ENCODE measurements around the gene ARSH. TPM values are rescaled to one million over a fixed set of nuclear protein-coding genes. Genes with fewer than 3 reads are reported as not detected.

The ARSH gene
- total RNA-seq, 2 donors from 2014 or later = not detected

DNA sequence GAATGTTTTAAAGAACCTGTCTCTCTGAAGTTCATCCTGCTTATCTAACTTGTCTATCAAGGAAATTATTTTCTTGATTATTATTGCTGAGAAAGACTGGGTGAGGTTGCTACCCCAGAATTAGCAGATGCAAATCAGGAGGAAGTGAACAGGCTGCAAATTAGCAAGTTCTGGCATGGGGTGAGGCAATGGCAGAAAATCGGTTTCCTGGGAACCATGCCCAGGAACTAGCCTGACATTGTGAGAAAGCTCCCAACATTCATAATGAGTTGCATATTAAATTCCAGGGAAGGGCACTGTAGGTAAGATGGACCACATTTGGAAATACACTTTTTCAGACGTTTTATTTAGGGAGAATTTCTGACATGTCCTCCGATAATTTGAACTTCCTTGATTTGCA lies 46.5 kb downstream of the ARSH start:
- 81 to 100% methylated on average over 1 to 3 of the region's 3 CpGs for WGBS, 2 experiments (ENCODE audit: insufficient coverage in 1 of 2, insufficient read length in 1 of 2)

DNA sequence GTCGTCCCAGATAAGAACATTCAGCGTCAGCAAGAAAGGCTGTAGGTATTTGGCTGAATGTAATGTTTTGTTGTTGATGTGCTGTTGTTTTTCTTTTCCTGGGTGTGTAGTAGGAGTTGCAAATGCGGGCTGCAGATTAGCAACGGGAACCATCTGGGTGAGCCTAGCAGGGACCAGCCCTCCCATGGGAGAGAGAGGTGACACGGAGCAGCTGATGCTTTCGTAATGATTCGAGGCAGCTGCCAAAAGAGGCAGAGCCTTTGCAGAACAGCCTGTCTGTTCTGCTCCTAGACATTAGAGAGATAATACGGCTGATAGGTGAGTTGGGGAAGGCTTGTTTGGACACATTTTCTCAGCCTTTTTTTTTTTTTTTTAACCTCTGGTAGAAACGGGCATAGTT lies 60.2 kb downstream of the ARSH start:
- Histone ChIP-seq H3K9ac (ENCODE audit: extremely low read depth, low read length, poor library complexity, severe bottlenecking) (no peak overlapping the region), H3K4me3 (ENCODE audit: low read length) (no peak overlapping the region), H3K27me3 (ENCODE audit: control insufficient read depth, insufficient read depth, low read length, poor library complexity, severe bottlenecking) (no peaks in the 10 kb centered on the region), H3K9me3 (ENCODE audit: control insufficient read depth, low read length) (no peaks in the 10 kb centered on the region), H3K36me3 (ENCODE audit: control insufficient read depth, insufficient read depth, low read length) (no peaks in the 10 kb centered on the region), H3K27ac (ENCODE audit: low read depth, low read length) (no peak overlapping the region), H3K4me1 (ENCODE audit: control insufficient read depth, insufficient read depth, low read length) (no peaks in the 10 kb centered on the region)
- Mint-ChIP-seq H3K27ac (peak overlapping the region; percentile 6), H3K4me3 (no peak overlapping the region), H3K4me1 (peaks cover 9% of the 10 kb centered on the region), H3K36me3 (ENCODE audit: low read depth) (peaks cover 2% of the 10 kb centered on the region), H3K9me3 (peaks cover 4% of the 10 kb centered on the region), H3K27me3 (ENCODE audit: insufficient read depth) (no peaks in the 10 kb centered on the region)
- WGBS, 2 experiments (ENCODE audit: insufficient coverage in 1 of 2, insufficient read length in 1 of 2) = 81 to 85% methylated on average over 4 to 9 of the region's 9 CpGs
- DNase-seq = no peak
- TF ChIP-seq, protein P1, sequence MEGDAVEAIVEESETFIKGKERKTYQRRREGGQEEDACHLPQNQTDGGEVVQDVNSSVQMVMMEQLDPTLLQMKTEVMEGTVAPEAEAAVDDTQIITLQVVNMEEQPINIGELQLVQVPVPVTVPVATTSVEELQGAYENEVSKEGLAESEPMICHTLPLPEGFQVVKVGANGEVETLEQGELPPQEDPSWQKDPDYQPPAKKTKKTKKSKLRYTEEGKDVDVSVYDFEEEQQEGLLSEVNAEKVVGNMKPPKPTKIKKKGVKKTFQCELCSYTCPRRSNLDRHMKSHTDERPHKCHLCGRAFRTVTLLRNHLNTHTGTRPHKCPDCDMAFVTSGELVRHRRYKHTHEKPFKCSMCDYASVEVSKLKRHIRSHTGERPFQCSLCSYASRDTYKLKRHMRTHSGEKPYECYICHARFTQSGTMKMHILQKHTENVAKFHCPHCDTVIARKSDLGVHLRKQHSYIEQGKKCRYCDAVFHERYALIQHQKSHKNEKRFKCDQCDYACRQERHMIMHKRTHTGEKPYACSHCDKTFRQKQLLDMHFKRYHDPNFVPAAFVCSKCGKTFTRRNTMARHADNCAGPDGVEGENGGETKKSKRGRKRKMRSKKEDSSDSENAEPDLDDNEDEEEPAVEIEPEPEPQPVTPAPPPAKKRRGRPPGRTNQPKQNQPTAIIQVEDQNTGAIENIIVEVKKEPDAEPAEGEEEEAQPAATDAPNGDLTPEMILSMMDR (conservative IDR thresholded peaks at IDR 0.05) = no peak

More for the DNA sequence above, 46.5 kb downstream of the ARSH start:
- DNase-seq = no peak
- H3K27ac Mint-ChIP-seq = no peak overlapping the region
- Histone ChIP-seq H3K9me3 (ENCODE audit: control insufficient read depth, low read length) (no peaks in the 10 kb centered on the region), H3K36me3 (ENCODE audit: control insufficient read depth, insufficient read depth, low read length) (no peaks in the 10 kb centered on the region), H3K27ac (ENCODE audit: low read depth, low read length) (no peak overlapping the region), H3K4me1 (ENCODE audit: control insufficient read depth, insufficient read depth, low read length) (no peaks in the 10 kb centered on the region), H3K4me3 (ENCODE audit: low read length) (no peak overlapping the region), H3K9ac (ENCODE audit: extremely low read depth, low read length, poor library complexity, severe bottlenecking) (no peak overlapping the region), H3K27me3 (ENCODE audit: control insufficient read depth, insufficient read depth, low read length, poor library complexity, severe bottlenecking) (no peaks in the 10 kb centered on the region)
- peaks cover 5% of the 10 kb centered on the region for H3K36me3 Mint-ChIP-seq (ENCODE audit: low read depth)
- no peak overlapping the region for H3K4me3 Mint-ChIP-seq
- H3K27me3 Mint-ChIP-seq (ENCODE audit: insufficient read depth) = no peaks in the 10 kb centered on the region
- H3K9me3 Mint-ChIP-seq = peaks cover 6% of the 10 kb centered on the region
- TF ChIP-seq, protein P1 (conservative IDR thresholded peaks at IDR 0.05) = no peak
- H3K4me1 Mint-ChIP-seq = peaks cover 14% of the 10 kb centered on the region

DNA sequence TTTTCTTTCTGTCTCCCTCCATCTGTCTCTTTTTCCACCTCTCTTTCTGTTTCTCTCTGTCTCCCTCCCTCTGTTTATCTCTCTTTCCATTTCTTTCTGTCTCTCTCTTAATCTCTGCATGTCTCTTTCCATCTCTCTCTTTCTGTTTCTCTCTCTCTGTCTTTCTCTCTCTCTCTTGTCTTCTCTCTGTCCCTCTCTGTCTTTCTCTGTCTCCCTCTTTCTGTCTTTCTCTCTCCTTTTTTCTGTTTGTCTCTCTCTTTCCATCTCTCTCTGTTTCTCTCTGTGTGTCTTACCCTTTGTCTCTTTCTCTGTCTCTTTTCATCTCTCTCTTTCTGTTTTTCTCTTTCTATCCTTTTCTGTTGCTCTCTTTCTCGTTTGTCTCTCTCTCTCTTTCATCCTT lies 69.6 kb downstream of the ARSH start:
- Mint-ChIP-seq H3K9me3 (no peaks in the 10 kb centered on the region), H3K4me1 (no peaks in the 10 kb centered on the region), H3K27me3 (ENCODE audit: insufficient read depth) (peaks cover 26% of the 10 kb centered on the region), H3K36me3 (ENCODE audit: low read depth) (no peaks in the 10 kb centered on the region), H3K27ac (no peak overlapping the region), H3K4me3 (no peak overlapping the region)
- Histone ChIP-seq H3K4me3 (ENCODE audit: low read length) (no peak overlapping the region), H3K9me3 (ENCODE audit: control insufficient read depth, low read length) (no peaks in the 10 kb centered on the region), H3K27ac (ENCODE audit: low read depth, low read length) (no peak overlapping the region), H3K36me3 (ENCODE audit: control insufficient read depth, insufficient read depth, low read length) (no peaks in the 10 kb centered on the region), H3K9ac (ENCODE audit: extremely low read depth, low read length, poor library complexity, severe bottlenecking) (no peak overlapping the region), H3K27me3 (ENCODE audit: control insufficient read depth, insufficient read depth, low read length, poor library complexity, severe bottlenecking) (no peaks in the 10 kb centered on the region), H3K4me1 (ENCODE audit: control insufficient read depth, insufficient read depth, low read length) (no peaks in the 10 kb centered on the region)
- DNase-seq = no peak
- TF ChIP-seq, protein P1 (conservative IDR thresholded peaks at IDR 0.05) = no peak
- 61% methylated on average over 1 of the region's 1 CpG; no CpG with 5 or more reads in 1 of the 2 experiments for WGBS, 2 experiments (ENCODE audit: insufficient coverage in 1 of 2, insufficient read length in 1 of 2)
